Stimulated activated CD8-positive, alpha-beta memory T cell treated with anti-CD3 and anti-CD28 coated beads, Interleukin-15, amount 100 ng/mL, for 24 hours (primary cell): ENCODE data around the gene BTRC.
"Not testable (repeated sequence)": the region's sequence is repeated elsewhere in the genome, so short reads cannot be mapped to it uniquely, and the experiment has no call there.

Experiments
- DNase-seq: peaks from one replicate; pipeline ENCODE4 v3.0.0-alpha.2; 2020; ENCODE audit warnings: low read depth

BTRC gene

DNA sequence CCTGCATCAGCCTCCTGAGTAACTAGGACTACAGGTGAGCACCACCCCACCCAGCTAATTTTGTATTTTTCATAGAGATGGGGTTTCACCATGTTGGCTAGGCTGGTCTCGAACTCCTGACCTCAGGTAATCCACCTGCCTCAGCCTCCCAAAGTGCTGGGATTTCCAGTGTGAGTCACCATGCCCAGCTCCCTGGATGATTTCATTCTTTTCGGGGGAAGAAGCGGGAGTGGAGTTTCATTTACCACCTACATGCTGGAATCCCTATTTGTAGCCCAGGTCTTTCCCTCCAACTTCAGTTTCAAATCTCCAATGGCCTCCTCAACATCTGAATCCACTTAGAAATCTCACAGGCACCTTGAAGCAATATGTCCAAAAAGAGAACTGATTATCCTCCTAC is 2.9 kb upstream of the BTRC start:
- DNase-seq = no peak

DNA sequence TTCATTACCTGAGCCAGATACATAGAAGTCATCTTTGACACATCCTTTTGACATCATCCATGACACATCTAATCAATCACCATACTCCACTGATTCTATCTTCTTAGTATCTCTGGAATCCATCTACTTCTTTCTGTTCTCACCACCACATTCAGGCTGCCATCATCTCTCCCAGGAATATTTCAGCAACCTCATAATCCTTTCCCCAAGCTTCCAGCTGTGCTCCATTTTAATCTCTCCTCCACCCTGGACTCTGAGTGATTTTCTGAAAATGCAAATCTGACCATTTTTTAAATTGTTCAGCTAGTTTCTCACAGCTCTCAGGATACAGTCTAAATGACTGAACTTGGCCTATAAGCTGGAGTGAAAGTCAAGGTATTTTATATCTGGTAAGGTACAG is 2.5 kb upstream of the BTRC start:
- no peak for DNase-seq

- DNase-seq = not testable (repeated sequence)
Observed at GRCh38 chr10:101352857-101353256, 1.1 kb upstream of the BTRC start.

- no peak for DNase-seq
Observed at GRCh38 chr10:101354328-101355071, 535 bp downstream of the BTRC start.

DNA sequence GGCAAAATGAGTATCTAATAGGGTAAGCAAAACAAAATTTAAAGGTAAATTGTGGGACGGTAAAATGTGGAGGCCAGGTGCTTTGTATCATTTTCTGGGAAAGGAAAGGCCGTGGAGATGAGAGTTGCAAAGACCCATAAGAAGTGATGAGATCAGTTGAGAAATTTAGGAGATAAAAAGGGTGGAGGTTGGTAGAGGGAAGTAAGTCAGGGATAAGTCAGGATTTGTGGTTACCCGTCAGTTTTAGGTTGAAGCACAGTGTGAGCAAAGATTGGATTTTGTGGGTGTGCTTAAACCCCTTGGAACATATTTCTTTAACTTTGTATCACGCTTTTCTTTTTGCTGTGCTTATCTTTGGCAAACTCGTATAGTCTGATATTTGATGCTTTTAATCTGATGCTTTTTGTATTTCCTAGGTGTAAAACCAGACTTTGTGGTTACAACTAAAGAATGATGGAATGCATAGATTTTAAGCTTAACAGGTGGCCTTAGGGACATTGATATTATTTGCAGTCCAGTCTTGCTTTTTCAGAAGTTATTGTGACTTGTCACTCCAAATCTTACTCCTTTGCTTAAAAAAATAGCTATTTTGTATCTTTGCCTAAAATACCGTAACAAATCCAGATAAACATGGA is 1.2 kb downstream of the BTRC start:
- no peak for DNase-seq

DNA sequence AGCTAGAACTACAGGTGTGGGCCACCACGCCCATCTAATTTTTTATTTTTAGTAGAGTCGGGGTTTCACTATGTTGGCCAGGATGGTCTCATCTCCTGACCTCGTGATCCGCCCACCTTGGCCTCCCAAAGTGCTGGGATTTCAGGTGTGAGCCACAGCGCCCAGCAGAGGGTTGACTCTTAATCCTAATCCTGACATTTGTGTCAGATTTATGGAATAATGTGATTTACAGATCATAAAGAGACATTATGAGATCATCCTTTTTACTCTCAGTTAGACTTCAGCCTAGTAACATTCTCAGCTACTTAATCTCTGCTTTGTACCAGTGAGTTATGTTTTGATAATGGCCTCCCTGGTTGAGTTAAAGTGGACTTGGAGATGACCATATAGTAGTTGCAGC is 2.2 kb downstream of the BTRC start:
- no peak for DNase-seq

GRCh38 chr10:101357958-101358357 is 4.0 kb downstream of the BTRC start:
- DNase-seq = no peak

- DNase-seq = no peak
Observed at GRCh38 chr10:101358706-101359300, 4.8 kb downstream of the BTRC start.

- not testable (repeated sequence) for DNase-seq
Observed at GRCh38 chr10:101360090-101360489, 6.1 kb downstream of the BTRC start.

DNA sequence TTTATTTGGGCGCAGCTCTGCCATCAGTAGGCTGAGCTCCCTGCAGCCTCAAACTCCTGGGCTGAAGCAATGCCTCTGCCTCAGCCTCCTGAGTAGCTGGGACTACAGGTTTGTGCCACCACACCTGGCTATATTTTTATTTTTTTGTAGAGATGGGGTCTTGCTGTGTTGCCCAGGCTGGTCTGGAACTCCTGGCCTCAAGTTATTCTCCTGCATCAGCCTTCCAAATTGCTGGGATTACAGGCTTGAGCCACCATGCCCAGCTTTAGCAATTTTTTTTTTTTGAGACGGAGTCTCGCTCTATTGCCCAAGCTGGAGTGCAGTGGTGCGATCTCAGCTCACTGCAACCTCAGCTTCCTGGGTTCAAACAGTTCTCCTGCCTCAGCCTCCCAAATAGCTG is 6.9 kb downstream of the BTRC start:
- not testable (repeated sequence) for DNase-seq

GRCh38 chr10:101363850-101364400 is 10.0 kb downstream of the BTRC start:
- DNase-seq = no peak

GRCh38 chr10:101364721-101365120 is 10.8 kb downstream of the BTRC start:
- DNase-seq = no peak

DNA sequence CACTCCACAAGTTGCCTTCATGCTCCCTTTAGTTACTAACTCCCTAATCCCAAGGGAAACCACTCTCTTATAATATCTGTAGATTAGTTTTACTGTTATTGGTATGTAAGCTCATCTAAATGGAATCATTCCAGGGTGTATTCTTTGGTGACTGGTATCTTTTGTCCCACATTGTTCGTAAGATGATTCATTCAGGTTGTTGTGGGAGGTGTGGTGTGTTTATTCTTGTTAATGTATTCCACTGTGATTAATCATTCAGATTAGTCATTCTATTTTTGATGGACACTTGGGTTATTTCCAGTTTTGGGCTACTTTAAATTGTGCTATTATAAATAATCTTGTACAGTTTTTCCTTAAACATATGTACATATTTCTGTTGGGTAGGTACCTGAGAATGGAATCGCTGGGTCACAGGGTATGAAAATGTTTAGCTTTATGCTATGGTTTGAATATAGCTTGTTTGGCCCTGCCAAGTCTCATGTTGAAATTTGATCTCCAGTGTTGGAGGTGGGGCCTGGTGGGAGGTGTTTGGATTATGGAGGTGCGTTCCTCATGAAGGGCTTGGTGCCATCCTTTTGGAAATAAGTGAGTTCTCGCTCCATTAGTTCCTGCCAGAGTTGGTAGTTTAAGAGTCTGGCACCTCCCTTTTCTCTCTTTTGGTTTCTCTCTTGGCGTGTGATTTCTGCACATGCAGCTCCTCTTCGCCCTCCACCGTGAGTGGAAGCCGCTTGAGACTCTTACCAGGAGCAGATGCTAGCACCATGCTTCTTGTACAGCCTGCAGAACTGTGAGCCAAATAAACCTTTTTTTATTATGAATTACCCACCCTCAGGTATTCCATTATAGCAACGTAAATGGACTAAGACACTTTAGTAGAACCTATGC is 13.8 kb downstream of the BTRC start:
- DNase-seq = no peak

DNA sequence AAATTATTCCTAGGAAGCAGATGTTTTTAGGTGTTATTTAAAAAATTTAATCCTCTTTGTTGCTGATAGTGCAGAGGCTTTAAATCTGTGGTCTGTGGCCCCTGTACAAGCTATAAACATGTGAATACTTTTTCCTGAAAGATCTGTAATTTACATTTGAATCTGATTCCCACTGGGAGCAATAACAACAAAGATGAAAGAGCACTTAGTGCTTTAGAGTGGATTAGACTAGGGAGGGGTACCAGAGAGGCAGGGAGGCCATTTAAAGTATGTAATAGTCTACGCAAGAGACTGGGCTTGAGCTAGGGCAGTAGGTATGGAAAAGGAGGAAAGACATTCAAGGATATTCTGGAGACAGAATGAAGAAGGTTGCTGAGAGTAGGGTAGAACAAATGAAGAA is 19.1 kb downstream of the BTRC start:
- no peak for DNase-seq

DNA sequence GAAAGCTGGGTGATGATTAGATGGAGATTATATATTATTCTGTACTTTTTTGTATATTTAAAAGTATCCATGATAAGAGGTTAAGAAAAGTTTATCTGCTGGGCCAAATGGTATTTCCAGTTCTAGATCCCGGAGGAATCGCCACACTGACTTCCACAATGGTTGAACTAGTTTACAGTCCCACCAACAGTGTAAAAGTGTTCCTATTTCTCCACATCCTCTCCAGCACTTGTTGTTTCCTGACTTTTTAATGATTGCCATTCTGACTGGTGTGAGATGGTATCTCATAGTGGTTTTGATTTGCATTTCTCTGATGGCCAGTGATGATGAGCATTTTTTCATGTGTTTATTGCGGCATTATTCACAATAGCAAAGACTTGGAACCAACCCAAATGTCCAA is 20.0 kb downstream of the BTRC start:
- DNase-seq = not testable (repeated sequence)

DNA sequence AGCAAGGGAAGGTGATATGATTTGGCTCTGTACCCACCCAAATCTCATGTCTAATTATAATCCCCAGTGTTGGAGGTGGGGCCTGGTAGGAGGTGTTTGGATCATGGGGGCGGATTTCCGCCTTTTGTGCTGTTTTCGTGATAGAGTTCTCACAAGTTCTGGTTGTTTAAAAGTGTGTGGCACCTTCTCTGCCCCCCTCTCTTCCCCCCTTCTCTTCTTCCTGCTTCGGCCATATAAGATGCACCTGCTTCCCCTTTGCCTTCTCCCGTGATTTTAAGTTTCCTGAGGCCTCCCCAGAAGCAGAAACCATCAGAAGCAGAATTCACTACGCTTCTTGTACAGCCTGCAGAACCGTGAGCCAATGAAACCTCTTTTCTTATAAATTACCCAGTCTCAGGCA is 21.1 kb downstream of the BTRC start:
- DNase-seq = no peak

DNA sequence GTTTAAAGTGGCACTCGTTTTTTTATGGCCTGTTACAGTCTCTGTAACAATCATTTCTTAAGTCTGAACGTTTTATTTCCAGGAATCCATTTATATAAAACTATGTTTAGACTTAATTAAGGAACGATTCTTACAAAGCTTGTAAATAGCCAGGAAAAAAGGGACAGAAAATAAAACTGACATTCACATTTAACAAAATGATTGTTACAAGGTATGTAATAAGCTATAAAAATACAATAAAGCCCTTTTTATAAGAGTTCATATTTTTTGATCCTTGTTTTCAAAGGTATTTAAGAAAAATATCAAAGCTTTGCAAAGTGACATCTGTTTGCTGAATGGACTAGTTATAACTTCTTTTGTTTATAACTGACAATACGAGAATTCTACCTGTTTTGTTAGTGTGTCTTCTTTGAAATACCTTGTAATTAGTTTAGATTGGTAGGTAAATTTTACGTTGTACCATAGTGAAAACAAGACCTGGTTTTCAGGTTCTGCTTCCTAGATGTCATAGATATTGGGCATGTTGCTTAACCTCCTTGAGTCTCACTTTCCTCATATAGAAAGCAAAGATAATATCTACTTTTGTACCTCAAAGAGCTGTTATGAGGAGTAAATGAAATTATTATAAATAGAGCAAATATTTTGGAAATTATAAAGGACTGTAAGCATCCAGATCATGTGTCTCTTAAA is 25.8 kb downstream of the BTRC start:
- DNase-seq = no peak

DNA sequence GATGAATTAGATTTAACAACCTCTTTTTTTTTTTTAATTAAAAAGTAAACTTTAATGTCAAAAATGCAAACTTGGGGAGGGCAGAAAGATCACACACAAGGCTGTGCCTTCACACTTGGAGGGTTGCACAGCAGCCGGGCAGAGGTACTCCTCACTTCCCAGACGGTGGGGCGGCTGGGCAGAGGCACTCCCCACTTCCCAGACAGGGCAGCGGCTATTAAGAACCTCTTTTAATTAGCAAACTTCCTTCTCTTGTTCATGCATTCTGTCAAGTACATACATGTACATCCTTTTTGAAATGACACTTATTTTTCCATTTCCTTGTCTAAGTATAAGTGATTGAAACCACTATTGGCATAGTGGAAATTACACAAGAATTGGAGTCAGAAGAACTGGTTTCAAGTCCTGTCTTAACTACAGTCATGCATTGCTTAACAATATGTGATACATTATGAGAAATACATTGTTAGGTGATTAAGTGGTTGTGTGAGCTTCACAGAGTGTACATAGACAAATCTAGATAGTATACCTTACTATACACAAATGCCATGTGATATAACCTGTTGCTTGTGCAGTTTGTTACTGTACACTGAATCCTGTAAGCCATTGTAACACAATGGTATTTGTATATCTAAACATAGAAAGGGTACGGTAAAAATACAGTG is 26.5 kb downstream of the BTRC start:
- no peak for DNase-seq

GRCh38 chr10:101385866-101386658 is 32.1 kb downstream of the BTRC start:
- no peak for DNase-seq

GRCh38 chr10:101386659-101387259 is 32.8 kb downstream of the BTRC start:
- no peak for DNase-seq
